Measurements from ENCODE around the gene CST6.

The CST6 gene

GRCh38 chr11:65979261-65979759, 32.5 kb upstream of the CST6 start:
- H3K27ac ChIP-seq, result no peak overlapping the region
- no peak for TF ChIP-seq CTCF (conservative IDR thresholded peaks at IDR 0.05)

- no peak overlapping the region for H3K27ac ChIP-seq
- no peak for TF ChIP-seq CTCF (conservative IDR thresholded peaks at IDR 0.05)
Observed at GRCh38 chr11:65981101-65981740, 30.6 kb upstream of the CST6 start.

- no peak overlapping the region for H3K27ac ChIP-seq
- no peak for TF ChIP-seq CTCF (conservative IDR thresholded peaks at IDR 0.05)
Observed at GRCh38 chr11:65981972-65982823, 29.6 kb upstream of the CST6 start.

GRCh38 chr11:65982824-65983588, 28.8 kb upstream of the CST6 start:
- no peak for TF ChIP-seq CTCF (conservative IDR thresholded peaks at IDR 0.05)
- no peak overlapping the region; the same call in 1 of the 2 replicates for H3K27ac ChIP-seq

GRCh38 chr11:65983589-65983987, 28.2 kb upstream of the CST6 start:
- no peak overlapping the region for H3K27ac ChIP-seq
- TF ChIP-seq CTCF (conservative IDR thresholded peaks at IDR 0.05), result no peak

- TF ChIP-seq CTCF (conservative IDR thresholded peaks at IDR 0.05), result no peak
- no peak overlapping the region for H3K27ac ChIP-seq
Observed at GRCh38 chr11:65987336-65987735, 24.5 kb upstream of the CST6 start.
